HepG2 (cell line): ENCODE measurements around the gene RNF8.

Experiments used
- MAFK ChIP-seq, 2 experiments: IDR thresholded peaks in 1 of 2; conservative IDR thresholded peaks in 1 of 2; 2 replicates each; pipeline ENCODE4 v1.6.1; 2011; ENCODE audit warnings: improper control_type of control experiment in 2 of 2, low read length in 2 of 2
- ZBTB7A ChIP-seq: sonication (generic); formaldehyde crosslinking; IDR thresholded peaks from 2 replicates; pipeline ENCODE4 v1.8.0; 2022; ENCODE audit warnings: mild to moderate bottlenecking, missing genetic modification reagents
- ZNF747 ChIP-seq: sonication (generic); formaldehyde crosslinking; IDR thresholded peaks from 2 replicates; pipeline ENCODE4 v1.8.1; 2023; ENCODE audit warnings: missing genetic modification reagents, mild to moderate bottlenecking, borderline replicate concordance

- TF ChIP-seq ZNF747 (no peak), ZBTB7A (no peak), MAFK (conservative IDR thresholded peaks at IDR 0.05 in 1 of 2, IDR thresholded peaks at IDR 0.05 in 1 of 2; ENCODE audit: low read length in 2 of 2) (no peak)
These were observed 75.6 kb downstream of the RNF8 start for GRCh38 chr6:37429352-37429750.
